ENCODE results near the gene IL1RAPL2.
"Not testable (repeated sequence)": the region's sequence is repeated elsewhere in the genome, so short reads cannot be mapped to it uniquely, and the experiment has no call there.

Gene IL1RAPL2

DNA sequence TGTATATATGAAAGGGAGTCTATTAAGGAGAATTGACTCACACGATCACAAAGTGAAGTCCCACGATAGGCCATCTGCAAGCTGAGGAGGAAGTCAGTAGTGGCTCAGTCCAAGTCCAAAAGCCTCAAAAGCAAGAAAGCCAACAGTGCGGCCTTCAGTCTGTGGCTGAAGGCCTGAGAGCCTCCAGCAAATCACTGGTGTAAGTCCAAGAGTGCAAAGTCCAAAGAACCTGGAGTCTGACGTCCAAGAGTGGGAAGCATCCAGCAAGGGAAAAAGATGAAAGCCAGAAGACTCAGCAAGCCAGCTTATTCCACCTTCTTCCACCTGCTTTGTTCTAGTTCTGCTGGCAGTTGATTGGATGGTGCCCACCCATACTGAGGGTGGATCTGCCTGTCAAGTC, 104.1 kb downstream of the IL1RAPL2 start:
- no peak for DNase-seq (ENCODE audit: low read depth)
- TF ChIP-seq, protein P1, sequence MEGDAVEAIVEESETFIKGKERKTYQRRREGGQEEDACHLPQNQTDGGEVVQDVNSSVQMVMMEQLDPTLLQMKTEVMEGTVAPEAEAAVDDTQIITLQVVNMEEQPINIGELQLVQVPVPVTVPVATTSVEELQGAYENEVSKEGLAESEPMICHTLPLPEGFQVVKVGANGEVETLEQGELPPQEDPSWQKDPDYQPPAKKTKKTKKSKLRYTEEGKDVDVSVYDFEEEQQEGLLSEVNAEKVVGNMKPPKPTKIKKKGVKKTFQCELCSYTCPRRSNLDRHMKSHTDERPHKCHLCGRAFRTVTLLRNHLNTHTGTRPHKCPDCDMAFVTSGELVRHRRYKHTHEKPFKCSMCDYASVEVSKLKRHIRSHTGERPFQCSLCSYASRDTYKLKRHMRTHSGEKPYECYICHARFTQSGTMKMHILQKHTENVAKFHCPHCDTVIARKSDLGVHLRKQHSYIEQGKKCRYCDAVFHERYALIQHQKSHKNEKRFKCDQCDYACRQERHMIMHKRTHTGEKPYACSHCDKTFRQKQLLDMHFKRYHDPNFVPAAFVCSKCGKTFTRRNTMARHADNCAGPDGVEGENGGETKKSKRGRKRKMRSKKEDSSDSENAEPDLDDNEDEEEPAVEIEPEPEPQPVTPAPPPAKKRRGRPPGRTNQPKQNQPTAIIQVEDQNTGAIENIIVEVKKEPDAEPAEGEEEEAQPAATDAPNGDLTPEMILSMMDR (conservative IDR thresholded peaks at IDR 0.05; ENCODE audit: low read depth, low read length): no peak
- H3K4me3 ChIP-seq (ENCODE audit: low read depth, low read length): no peak overlapping the region

DNA sequence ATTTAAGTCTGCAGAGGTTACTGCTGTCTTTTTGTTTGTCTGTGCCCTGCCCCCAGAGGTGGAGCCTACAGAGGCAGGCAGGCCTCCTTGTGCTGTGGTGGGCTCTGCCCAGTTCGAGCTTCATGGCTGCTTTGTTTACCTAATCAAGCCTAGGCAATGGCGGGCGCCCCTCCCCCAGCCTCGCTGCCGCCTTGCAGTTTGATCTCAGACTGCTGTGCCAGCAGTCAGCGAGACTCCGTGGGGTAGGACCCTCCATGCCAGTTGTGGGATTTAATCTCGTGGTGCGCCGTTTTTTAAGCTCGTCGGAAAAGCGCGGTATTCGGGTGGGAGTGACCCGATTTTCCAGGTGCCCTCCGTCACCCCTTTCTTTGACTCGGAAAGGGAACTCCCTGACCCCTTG, 111.5 kb downstream of the IL1RAPL2 start:
- DNase-seq (ENCODE audit: low read depth); H3K4me3 ChIP-seq (ENCODE audit: low read depth, low read length): not testable (repeated sequence)

DNA sequence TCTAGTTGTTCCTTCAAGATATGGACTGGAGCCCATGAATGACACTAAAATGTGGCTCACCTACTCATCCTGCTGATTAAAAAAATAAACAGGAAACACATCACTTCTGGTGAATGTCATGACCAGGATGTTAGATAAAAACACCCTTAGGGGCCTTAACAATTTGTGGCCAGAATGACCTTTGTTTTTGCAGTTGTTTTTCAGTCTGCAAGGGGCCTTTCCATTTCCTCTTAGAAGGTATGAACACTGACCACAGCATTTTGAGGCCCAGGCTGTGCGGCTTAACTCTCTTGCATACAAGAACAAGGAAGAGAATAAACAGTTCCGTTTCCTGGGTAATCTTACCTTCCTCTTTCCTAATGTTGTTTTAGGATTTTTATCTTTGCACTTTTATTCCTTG, 113.2 kb downstream of the IL1RAPL2 start:
- DNase-seq (ENCODE audit: low read depth): peak; percentile 1
- TF ChIP-seq, protein P1 (conservative IDR thresholded peaks at IDR 0.05; ENCODE audit: low read depth, low read length): no peak
- H3K4me3 ChIP-seq (ENCODE audit: low read depth, low read length): no peak overlapping the region

DNA sequence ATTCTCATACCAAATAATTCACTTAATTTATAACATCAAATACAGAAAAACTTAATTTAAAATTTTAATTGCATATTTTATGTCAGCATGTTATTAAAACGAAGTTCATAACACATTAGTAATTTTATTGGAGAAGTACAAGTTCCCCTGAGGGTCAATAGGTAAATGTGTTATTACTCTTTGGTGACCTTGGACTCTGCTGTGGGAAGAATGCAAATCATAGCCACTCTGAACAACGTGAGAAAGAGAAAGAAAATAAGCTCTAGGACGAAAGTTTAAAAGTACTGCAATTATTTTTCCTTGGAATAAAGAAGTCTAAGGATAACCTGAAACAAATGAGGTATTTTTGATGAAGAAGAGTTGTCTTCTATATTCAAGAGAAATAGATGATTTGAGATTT, 115.2 kb downstream of the IL1RAPL2 start:
- no peak overlapping the region for H3K4me3 ChIP-seq (ENCODE audit: low read depth, low read length)
- TF ChIP-seq, protein P1 (conservative IDR thresholded peaks at IDR 0.05; ENCODE audit: low read depth, low read length): no peak
- no peak for DNase-seq (ENCODE audit: low read depth)

DNA sequence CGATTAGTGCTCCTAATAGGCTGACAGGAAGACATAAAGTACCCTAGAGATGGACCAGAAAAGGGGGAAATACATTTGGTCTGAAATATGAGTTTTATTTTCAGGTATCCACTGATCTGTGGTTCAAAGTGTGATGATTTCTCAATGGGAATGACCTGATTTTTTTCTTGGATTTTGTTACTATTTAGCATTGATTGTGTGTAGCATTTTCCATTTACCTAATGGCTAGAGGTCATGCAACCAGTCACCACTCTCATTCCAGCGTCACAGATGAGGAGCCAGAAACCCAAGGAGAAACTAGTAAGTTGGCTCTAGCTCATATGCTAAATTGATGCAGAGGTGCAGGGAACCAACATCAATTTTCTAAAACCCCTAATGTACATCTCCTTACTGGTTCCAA, 118.1 kb downstream of the IL1RAPL2 start:
- H3K4me3 ChIP-seq (ENCODE audit: low read depth, low read length): no peak overlapping the region
- no peak for DNase-seq (ENCODE audit: low read depth)
- TF ChIP-seq, protein P1 (conservative IDR thresholded peaks at IDR 0.05; ENCODE audit: low read depth, low read length): no peak

DNA sequence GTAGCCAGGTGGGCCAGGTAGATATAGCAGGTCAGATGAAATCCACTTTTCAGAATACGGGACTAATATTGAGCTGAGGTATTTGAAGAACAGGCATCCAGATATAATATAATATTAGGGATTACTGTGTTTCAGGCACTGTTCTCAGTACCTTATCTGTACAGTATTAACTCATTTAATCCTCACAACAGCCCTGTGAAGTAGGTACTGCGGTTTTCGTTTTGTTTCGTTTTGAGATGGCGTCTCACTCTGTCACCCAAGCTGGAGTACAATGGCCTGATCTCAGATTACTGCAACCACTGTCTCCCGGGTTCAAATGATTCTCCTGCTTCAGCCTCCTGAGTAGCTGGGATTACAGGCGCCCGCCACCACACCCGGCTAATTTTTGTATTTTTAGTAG, 129.6 kb downstream of the IL1RAPL2 start:
- no peak overlapping the region for H3K4me3 ChIP-seq (ENCODE audit: low read depth, low read length)
- DNase-seq (ENCODE audit: low read depth): no peak
- TF ChIP-seq, protein P1 (conservative IDR thresholded peaks at IDR 0.05; ENCODE audit: low read depth, low read length): no peak

DNA sequence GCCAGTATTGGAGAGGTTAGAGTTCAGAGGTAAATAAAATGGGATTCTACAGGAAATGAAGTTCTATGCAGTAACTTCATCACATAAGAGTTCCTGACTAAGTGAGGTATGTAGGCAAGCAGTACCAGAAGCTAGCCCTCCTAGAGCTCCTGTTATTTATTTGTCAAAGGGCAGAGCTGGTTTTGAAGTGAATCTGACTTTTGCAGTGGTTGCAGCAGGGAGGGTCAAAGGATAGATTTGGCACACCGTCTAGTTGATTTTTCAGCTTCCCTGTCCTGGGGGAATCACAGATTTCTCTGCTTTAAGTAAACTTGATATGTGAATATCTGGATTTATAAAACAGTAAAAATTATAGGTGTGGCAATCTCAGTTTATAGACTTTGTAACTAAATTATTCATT, 130.7 kb downstream of the IL1RAPL2 start:
- no peak overlapping the region for H3K4me3 ChIP-seq (ENCODE audit: low read depth, low read length)
- DNase-seq (ENCODE audit: low read depth): no peak
- TF ChIP-seq, protein P1 (conservative IDR thresholded peaks at IDR 0.05; ENCODE audit: low read depth, low read length): no peak

DNA sequence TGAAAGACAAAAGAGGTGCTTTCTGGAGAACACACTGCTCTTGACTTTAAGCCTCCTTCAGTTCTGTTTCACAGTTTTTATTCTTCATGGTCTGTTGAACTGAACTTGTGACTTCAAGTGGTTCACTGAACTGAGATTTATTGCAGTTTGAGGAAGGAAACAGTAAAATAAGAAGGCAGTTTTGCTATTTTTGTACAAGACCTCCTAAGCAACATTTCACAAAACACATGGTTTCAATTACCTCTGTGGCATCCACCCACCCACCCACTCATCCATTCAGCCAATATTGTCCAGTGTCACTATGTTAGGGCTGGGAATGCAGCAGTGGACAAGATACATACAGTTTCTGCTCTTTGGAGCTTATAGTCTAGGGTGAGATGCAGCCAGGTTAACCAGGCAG, 131.3 kb downstream of the IL1RAPL2 start:
- no peak for DNase-seq (ENCODE audit: low read depth)
- TF ChIP-seq, protein P1 (conservative IDR thresholded peaks at IDR 0.05; ENCODE audit: low read depth, low read length): no peak
- no peak overlapping the region for H3K4me3 ChIP-seq (ENCODE audit: low read depth, low read length)

Data from choroid plexus epithelial cell (primary cell).